ENCODE data around the gene HES7.
"Not testable (repeated sequence)": the region's sequence is repeated elsewhere in the genome, so short reads cannot be mapped to it uniquely, and the experiment has no call there.

The HES7 gene

GRCh38 chr17:8117980-8118768 is 5.7 kb downstream of the HES7 start, which contains the start of gene ALOXE3:
Gene ALOXE3, minus strand, starts transcription at chr17:8118514. Its CDS starts 524 bp downstream, at chr17:8117990.
- no peak for DNase-seq (ENCODE audit: low spot score in 2 of 2)
- H3K9me3 Mint-ChIP-seq = no peaks in the 10 kb centered on the region
- H3K4me1 Mint-ChIP-seq = peaks cover 32% of the 10 kb centered on the region
- ATAC-seq (ENCODE audit: low read depth) = peak; percentile 0
- peak within 1 kb of the TSS; percentile 99 for H3K27ac Mint-ChIP-seq
- H3K27me3 Mint-ChIP-seq = peaks cover 40% of the 10 kb centered on the region
- H3K36me3 Mint-ChIP-seq = no peaks in the 10 kb centered on the region
- H3K4me3 Mint-ChIP-seq = peak within 1 kb of the TSS; percentile 85

DNA sequence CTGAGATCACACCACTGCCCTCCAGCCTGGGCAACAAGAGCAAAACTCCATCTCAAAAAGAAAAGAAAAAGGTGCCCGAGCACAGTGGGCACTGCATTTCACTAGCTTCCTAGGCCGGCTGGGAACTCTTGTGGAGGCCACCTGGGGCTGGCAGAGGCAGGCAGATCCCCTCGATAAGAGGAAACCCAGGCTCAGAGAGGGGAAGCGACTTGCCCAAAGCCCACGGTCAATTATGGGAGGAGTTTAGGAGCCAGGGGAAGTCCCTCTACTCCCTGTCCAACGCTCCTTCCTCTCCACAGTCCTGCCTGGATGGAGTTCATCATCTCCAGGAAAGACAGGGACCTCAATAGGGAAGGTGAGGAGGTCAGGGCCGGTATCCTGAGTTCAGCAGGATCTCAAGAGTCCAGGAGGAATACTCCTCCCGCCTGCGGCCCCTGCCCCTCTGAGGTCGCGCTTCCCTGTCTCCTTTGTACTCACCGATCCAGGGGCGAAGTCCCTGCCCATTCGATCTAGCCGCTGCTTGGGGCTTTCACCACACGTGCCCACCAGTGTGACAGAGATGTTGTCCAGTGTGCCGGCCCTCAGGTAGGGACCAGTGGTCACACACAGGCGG is 6.4 kb downstream of the HES7 start:
- Mint-ChIP-seq H3K36me3 (no peaks in the 10 kb centered on the region), H3K4me1 (peaks cover 27% of the 10 kb centered on the region), H3K4me3 (peak overlapping the region; percentile 85), H3K27me3 (peaks cover 44% of the 10 kb centered on the region), H3K27ac (no peak overlapping the region), H3K9me3 (no peaks in the 10 kb centered on the region)
- ATAC-seq (ENCODE audit: low read depth) (no peak), DNase-seq (ENCODE audit: low spot score in 2 of 2) (no peak)

- H3K27me3 Mint-ChIP-seq = peaks cover 41% of the 10 kb centered on the region
- H3K4me1 Mint-ChIP-seq = peaks cover 23% of the 10 kb centered on the region
- no peaks in the 10 kb centered on the region for H3K36me3 Mint-ChIP-seq
- ATAC-seq (ENCODE audit: low read depth) (no peak), DNase-seq (ENCODE audit: low spot score in 2 of 2) (no peak)
- no peak overlapping the region for H3K27ac Mint-ChIP-seq
- H3K4me3 Mint-ChIP-seq = no peak overlapping the region
- H3K9me3 Mint-ChIP-seq = no peaks in the 10 kb centered on the region
Measured at GRCh38 chr17:8116776-8117175, 7.1 kb downstream of the HES7 start.

GRCh38 chr17:8110907-8111306 is 13.0 kb downstream of the HES7 start:
- peak overlapping the region; percentile 28 for H3K4me3 Mint-ChIP-seq
- peaks cover 34% of the 10 kb centered on the region for H3K27me3 Mint-ChIP-seq
- H3K27ac Mint-ChIP-seq = no peak overlapping the region
- ATAC-seq (ENCODE audit: low read depth) = no peak
- H3K36me3 Mint-ChIP-seq = no peaks in the 10 kb centered on the region
- no peaks in the 10 kb centered on the region for H3K9me3 Mint-ChIP-seq
- peaks cover 3% of the 10 kb centered on the region for H3K4me1 Mint-ChIP-seq
- DNase-seq (ENCODE audit: low spot score in 2 of 2) = no peak

DNA sequence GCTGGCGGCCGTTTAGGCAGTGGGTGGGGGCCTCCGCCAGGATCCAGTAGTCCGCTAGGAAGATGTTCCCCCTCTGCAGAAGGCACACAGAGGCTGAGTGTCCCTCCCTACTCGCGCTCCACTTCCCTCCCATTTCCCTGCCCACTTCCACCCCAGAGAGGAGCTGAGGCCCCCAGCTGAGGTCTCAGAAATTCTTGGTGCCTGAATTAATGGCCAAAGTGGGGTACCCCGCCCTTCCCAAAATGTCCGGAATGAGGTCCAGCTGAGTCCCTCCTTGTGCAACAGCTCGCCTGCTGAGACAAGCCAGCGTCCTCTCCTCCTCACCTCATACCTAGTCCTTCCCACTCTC is 13.5 kb downstream of the HES7 start:
- H3K36me3 Mint-ChIP-seq = no peaks in the 10 kb centered on the region
- H3K4me3 Mint-ChIP-seq = no peak overlapping the region
- no peak overlapping the region for H3K27ac Mint-ChIP-seq
- peaks cover 30% of the 10 kb centered on the region for H3K27me3 Mint-ChIP-seq
- peaks cover 3% of the 10 kb centered on the region for H3K4me1 Mint-ChIP-seq
- DNase-seq (ENCODE audit: low spot score in 2 of 2) = no peak
- ATAC-seq (ENCODE audit: low read depth) = no peak
- no peaks in the 10 kb centered on the region for H3K9me3 Mint-ChIP-seq

DNA sequence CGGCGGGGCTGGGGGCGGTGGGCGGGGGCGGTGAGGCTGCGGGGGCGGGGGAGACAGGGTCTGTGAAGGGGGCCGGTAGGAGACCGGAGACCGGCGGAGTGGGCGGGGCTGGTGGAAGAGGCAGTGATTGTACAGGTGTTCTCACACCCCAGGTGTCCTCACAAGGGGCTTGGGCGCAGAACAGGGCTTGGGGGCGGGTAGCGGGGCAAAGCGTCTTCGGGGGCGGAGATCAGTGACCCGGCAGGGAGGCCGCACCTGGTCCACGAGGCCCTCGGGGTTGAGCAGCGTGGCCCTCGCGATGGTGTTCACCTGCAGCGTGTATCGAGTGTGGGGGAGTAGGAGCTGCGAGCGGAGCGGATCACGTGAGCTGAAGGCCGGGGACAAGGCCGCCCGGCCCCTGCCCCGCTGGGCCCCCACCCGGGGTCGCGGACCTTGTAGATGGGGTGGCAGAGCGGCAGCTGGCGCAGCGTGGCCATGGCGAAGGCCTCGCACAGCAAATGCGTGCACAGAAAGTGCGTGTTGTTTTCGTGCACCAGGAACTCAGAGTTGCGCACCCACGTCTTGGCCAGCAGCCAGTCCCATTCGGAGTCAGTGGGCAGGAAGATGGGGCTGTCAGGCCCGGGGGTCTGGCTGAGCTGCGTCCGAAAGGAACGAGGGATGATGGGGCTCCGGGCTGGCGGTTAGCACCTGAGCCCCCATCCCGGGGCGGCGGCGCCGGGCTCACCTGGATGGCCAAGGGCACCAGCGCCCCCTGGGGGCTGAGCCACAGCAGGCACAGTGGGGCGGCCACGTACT is 14.0 kb downstream of the HES7 start:
- H3K36me3 Mint-ChIP-seq = no peaks in the 10 kb centered on the region
- no peak overlapping the region for H3K27ac Mint-ChIP-seq
- peaks cover 25% of the 10 kb centered on the region for H3K27me3 Mint-ChIP-seq
- ATAC-seq (ENCODE audit: low read depth) = peak; percentile 97
- peak; percentile 85 to 90 for DNase-seq (ENCODE audit: low spot score in 2 of 2)
- H3K9me3 Mint-ChIP-seq = no peaks in the 10 kb centered on the region
- H3K4me3 Mint-ChIP-seq = peak overlapping the region; percentile 55
- peaks cover 7% of the 10 kb centered on the region for H3K4me1 Mint-ChIP-seq

DNA sequence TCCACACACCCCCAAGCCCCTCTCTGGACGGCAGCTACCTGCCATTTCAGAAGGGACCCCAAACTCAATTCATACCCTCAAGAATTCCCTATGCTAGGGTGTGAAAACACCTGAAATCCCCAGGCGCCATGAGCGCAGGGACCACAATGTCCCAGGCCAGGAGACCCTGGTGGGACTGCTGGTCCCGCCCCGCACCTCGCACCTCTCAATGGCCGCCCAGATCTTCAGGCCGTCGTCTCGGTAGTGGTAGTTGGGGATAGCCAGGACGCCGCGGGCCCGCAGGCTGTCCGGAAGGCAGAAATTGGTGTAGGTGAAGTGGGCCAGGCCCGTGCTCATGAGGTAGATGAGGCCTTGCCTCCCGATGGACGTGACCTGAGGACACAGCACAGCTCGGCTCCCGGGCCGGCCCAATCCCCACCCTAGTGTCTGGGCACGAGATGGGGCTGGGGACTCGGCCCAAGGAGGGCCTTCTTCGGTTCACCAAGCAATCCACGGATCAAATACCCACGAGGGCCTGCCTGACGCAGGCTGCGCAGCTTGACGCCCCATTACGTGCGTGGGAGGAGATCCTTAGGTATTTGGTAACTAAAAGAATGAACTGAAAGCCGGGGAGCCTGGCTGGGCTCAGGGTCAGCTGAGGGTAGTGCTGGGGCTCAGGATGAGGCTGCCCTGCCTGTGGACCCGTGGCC is 14.8 kb downstream of the HES7 start:
- ATAC-seq (ENCODE audit: low read depth) (no peak), DNase-seq (ENCODE audit: low spot score in 2 of 2) (no peak)
- H3K36me3 Mint-ChIP-seq = no peaks in the 10 kb centered on the region
- H3K27ac Mint-ChIP-seq = no peak overlapping the region
- H3K27me3 Mint-ChIP-seq = peaks cover 19% of the 10 kb centered on the region
- no peaks in the 10 kb centered on the region for H3K9me3 Mint-ChIP-seq
- peaks cover 7% of the 10 kb centered on the region for H3K4me1 Mint-ChIP-seq
- peak overlapping the region; percentile 45 for H3K4me3 Mint-ChIP-seq

GRCh38 chr17:8106980-8107379 is 16.9 kb downstream of the HES7 start:
- H3K36me3 Mint-ChIP-seq; ATAC-seq (ENCODE audit: low read depth); H3K4me3 Mint-ChIP-seq; H3K4me1 Mint-ChIP-seq; H3K27ac Mint-ChIP-seq; H3K27me3 Mint-ChIP-seq; DNase-seq (ENCODE audit: low spot score in 2 of 2); H3K9me3 Mint-ChIP-seq: not testable (repeated sequence)

GRCh38 chr17:8105957-8106398 is 17.9 kb downstream of the HES7 start:
- H3K4me3 Mint-ChIP-seq = no peak overlapping the region
- H3K27me3 Mint-ChIP-seq = peaks cover 4% of the 10 kb centered on the region
- H3K36me3 Mint-ChIP-seq = no peaks in the 10 kb centered on the region
- no peaks in the 10 kb centered on the region for H3K9me3 Mint-ChIP-seq
- ATAC-seq (ENCODE audit: low read depth) (no peak), DNase-seq (ENCODE audit: low spot score in 2 of 2) (no peak)
- no peak overlapping the region for H3K27ac Mint-ChIP-seq
- peaks cover 5% of the 10 kb centered on the region for H3K4me1 Mint-ChIP-seq

DNA sequence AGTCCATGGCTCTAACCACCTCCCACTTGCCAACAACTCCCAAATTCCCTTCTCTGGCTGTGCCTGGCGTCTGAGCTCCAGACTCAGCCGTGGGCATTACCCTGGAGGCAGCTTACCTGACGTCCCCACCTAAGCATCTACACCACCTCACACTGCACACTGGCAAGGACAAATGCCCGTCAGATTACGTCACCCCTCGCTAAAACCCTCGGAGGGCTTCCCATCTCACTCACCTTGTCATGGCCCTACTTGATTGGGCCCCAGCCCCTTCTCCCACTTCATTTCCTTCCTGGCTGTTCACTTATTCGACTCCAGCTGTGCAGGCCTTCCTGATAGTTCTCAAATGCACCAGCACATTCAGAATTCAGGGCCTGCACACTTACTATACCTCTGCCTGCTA is 19.0 kb downstream of the HES7 start:
- no peak for ATAC-seq (ENCODE audit: low read depth)
- Mint-ChIP-seq H3K27ac (no peak overlapping the region), H3K4me3 (no peak overlapping the region), H3K9me3 (no peaks in the 10 kb centered on the region), H3K27me3 (no peaks in the 10 kb centered on the region), H3K36me3 (no peaks in the 10 kb centered on the region), H3K4me1 (peaks cover 4% of the 10 kb centered on the region)
- no peak for DNase-seq (ENCODE audit: low spot score in 2 of 2)

- Mint-ChIP-seq H3K27me3 (no peaks in the 10 kb centered on the region), H3K9me3 (no peaks in the 10 kb centered on the region), H3K36me3 (no peaks in the 10 kb centered on the region), H3K4me1 (peaks cover 4% of the 10 kb centered on the region), H3K27ac (no peak overlapping the region), H3K4me3 (no peak overlapping the region)
- DNase-seq (ENCODE audit: low spot score in 2 of 2) = no peak
- no peak for ATAC-seq (ENCODE audit: low read depth)
Measured at GRCh38 chr17:8103549-8103948, 20.4 kb downstream of the HES7 start.

DNA sequence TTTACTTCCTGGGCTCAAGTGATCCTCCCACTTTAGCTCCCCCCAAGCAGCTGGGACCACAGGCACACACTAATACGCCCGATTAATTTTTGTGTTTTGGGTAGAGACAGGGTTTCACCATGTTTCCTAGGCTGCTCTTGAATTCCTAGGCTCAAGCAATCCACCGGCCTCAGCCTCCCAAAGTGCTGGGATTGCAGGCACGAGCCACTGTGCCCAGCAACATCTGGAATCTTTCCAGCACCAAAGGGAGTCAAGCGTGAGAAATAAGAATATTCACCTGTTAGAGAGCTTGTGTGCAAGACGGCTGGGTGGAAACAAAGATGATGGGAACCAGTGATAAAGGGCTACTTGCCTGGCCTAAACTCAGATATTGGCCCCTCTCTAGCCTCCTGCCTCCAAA is 22.2 kb downstream of the HES7 start:
- Mint-ChIP-seq H3K4me3 (no peak overlapping the region), H3K27ac (no peak overlapping the region), H3K9me3 (no peaks in the 10 kb centered on the region), H3K27me3 (peaks cover 2% of the 10 kb centered on the region), H3K4me1 (peaks cover 8% of the 10 kb centered on the region), H3K36me3 (no peaks in the 10 kb centered on the region)
- no peak for DNase-seq (ENCODE audit: low spot score in 2 of 2)
- no peak for ATAC-seq (ENCODE audit: low read depth)

DNA sequence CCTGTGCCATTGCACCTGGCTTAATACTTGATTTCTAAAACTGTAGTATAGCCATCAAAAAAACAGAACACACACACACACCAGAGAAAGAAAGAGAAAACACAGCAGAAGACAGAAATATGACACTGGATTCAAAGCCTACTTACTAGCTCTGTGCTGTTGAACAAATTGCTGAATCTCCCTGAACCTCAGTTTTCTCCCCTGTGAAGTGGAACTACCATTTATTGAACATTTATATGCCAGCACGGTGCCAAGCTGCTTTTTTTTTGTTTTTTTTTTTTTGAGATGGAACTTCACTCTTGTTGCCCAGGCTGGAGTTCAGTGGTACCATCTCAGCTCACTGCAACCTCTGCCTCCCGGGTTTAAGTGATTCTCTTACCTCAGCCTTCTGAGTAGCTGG is 23.1 kb downstream of the HES7 start:
- Mint-ChIP-seq H3K27ac (no peak overlapping the region), H3K36me3 (no peaks in the 10 kb centered on the region), H3K4me1 (peaks cover 8% of the 10 kb centered on the region), H3K4me3 (no peak overlapping the region), H3K27me3 (peaks cover 2% of the 10 kb centered on the region), H3K9me3 (no peaks in the 10 kb centered on the region)
- DNase-seq (ENCODE audit: low spot score in 2 of 2) (no peak), ATAC-seq (ENCODE audit: low read depth) (no peak)

DNA sequence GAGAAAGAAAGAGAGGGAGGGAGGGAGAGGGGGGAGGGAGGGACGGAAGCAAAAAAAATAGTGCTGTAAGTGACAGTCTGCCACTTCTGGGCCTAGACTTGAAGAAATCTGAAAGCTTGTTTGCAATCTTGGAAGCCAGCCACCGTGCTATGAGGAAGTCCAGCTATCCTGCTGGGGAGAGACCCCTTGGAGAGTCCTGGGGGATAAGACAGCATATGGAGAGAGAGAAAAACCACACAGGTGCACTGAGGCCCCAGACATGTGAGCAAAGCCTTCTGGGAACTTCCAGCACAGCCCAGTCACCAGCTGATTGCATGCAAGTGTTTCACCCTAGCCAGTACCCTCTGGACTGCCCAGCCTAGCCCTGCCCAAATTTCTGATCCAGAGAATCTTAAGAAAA is 23.8 kb downstream of the HES7 start:
- Mint-ChIP-seq H3K4me3 (no peak overlapping the region), H3K36me3 (no peaks in the 10 kb centered on the region), H3K4me1 (peaks cover 5% of the 10 kb centered on the region), H3K9me3 (no peaks in the 10 kb centered on the region), H3K27ac (no peak overlapping the region), H3K27me3 (peaks cover 2% of the 10 kb centered on the region)
- DNase-seq (ENCODE audit: low spot score in 2 of 2) (no peak), ATAC-seq (ENCODE audit: low read depth) (no peak)
